ENCODE data around the gene FAM124A.

DNA sequence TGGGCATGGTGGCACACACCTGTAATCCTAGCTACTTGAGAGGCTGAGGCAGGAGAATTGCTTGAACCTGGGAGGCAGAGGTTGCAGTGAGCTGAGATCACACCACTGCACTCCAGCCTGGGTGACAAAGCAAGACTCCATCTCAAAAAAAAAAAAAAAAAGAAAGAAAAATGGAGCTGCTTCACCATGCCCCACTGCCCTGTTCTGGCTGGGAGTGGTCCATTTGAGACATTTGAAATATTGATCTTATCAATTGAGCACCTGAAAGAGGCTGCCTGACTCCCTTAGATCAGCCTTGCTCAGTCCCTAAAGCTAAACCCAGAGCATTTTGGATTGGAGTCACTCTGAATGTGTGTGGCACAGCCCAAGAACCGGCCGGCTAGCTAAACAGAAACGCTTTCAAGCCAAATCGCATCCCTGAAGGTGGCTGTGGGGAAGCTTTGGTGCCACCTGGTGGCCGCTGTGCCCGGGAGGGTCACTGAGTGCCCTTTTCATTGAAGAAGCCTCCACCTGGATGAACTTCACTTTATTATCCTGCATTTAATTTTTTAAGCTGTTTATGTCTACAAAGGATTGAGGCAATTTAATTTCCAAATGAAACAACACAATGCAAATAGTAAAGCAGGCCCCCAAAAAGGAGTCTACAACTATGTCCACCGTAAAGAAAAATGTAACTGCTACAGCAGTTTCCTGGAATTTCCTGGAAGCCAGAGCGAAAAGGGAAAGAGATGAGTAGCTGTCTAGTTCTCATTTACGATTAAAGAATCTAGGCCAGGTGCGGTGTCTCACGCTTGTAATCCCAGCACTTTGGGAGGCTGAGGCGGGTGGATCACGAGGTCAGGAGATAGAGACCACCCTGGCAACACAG lies 64.2 kb downstream of the FAM124A start:
- TF ChIP-seq, protein P1, sequence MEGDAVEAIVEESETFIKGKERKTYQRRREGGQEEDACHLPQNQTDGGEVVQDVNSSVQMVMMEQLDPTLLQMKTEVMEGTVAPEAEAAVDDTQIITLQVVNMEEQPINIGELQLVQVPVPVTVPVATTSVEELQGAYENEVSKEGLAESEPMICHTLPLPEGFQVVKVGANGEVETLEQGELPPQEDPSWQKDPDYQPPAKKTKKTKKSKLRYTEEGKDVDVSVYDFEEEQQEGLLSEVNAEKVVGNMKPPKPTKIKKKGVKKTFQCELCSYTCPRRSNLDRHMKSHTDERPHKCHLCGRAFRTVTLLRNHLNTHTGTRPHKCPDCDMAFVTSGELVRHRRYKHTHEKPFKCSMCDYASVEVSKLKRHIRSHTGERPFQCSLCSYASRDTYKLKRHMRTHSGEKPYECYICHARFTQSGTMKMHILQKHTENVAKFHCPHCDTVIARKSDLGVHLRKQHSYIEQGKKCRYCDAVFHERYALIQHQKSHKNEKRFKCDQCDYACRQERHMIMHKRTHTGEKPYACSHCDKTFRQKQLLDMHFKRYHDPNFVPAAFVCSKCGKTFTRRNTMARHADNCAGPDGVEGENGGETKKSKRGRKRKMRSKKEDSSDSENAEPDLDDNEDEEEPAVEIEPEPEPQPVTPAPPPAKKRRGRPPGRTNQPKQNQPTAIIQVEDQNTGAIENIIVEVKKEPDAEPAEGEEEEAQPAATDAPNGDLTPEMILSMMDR (conservative IDR thresholded peaks at IDR 0.05; ENCODE audit: low read length) = peak; percentile 98
- TF ChIP-seq EZH2phosphoT487 (IDR thresholded peaks at IDR 0.05; ENCODE audit: borderline replicate concordance, low read depth, low read length) = no peak

All from OCI-LY7 (cell line).